Fibroblast of the aortic adventitia (primary cell): ENCODE results near the gene CSRP1. TPM values are rescaled to one million over a fixed set of nuclear protein-coding genes. Genes with fewer than 3 reads are reported as not detected.
A peak's percentile ranks its signal among the peaks of the same experiment; 100 is the strongest.

Source experiments
- DNase-seq: peaks from one replicate; pipeline ENCODE4 v3.0.0-alpha.2; 2010; ENCODE audit warnings: low read depth
- H3K4me3 ChIP-seq: 2 replicates; pipeline ENCODE4 v1.5.1; 2011; ENCODE audit warnings: low read depth, mild to moderate bottlenecking, control low read depth, low read length, moderate library complexity
- CTCF ChIP-seq: IDR thresholded peaks from 2 replicates; pipeline ENCODE4 v1.5.1; 2011; ENCODE audit warnings: mild to moderate bottlenecking, low read length, control low read depth, inconsistent platforms; ENCODE audit not compliant: insufficient read depth
- total RNA-seq: library from RNA; depleted of rRNA; stranded (reverse); fragments of >200 nt; gene quantifications from 2 replicates; pipeline ENCODE4 v1.2.3, GENCODE V29; 2012; ENCODE audit warnings: low replicate concordance

The CSRP1 gene
- total RNA-seq, 1 donor = 86.9 TPM

- H3K4me3 ChIP-seq = peak overlapping the region; percentile 10
- peak; percentile 45 for DNase-seq
- TF ChIP-seq CTCF = no peak
Observed at GRCh38 chr1:201500670-201501120, 6.2 kb downstream of the CSRP1 start.

- no peak overlapping the region for H3K4me3 ChIP-seq
- peak; percentile 24 for DNase-seq
- TF ChIP-seq CTCF = no peak
Observed at GRCh38 chr1:201499795-201500669, 6.9 kb downstream of the CSRP1 start.

DNA sequence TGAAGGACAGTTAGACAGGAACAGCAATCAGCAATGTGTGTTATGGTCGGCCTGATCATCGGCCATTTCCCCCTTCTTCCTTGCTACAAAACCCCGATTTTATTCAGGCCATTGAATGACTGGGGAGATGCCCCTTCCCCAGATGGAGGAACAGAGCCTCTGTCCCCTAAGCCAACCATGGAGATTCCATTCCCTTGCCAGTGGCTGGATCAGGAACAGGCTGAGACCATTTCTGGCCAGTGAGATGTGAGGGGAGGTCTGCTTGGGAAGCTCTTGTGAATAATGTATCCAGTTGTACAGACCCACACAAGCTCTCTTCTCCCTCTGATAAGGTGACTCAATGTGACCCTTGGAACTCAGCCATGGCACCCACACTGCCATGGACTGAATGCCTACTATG lies 7.7 kb downstream of the CSRP1 start:
- TF ChIP-seq CTCF = no peak
- DNase-seq = no peak
- H3K4me3 ChIP-seq = no peak overlapping the region

DNA sequence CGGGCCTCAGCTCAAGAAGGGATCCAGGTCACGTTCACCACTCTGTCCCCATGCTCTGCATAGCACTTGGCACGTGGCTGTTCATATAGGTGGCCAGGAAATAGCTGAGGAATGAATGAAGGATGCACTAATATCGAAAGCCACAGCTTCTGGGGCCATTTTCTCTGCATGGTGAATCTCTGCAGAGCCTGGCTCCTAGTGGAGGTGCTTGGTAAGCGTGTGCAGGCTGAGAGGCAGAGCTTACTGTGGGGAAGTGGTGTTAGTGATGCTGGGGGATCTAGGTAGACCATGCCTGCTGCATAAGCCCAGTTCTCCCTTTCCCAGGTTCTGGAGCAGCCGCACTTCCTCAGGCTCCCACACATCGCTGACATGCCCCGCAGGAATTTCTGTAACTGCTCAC lies 8.3 kb downstream of the CSRP1 start:
- DNase-seq = no peak
- TF ChIP-seq CTCF = no peak
- no peak overlapping the region for H3K4me3 ChIP-seq

GRCh38 chr1:201497935-201498509 lies 8.9 kb downstream of the CSRP1 start:
- TF ChIP-seq CTCF = no peak
- DNase-seq = no peak
- H3K4me3 ChIP-seq = no peak overlapping the region

- DNase-seq = no peak
- TF ChIP-seq CTCF = no peak
- H3K4me3 ChIP-seq = no peak overlapping the region
Observed at GRCh38 chr1:201496296-201496690, 10.6 kb downstream of the CSRP1 start.
